VCaP (cell line): Measurements from ENCODE around the gene PLEKHG5.

Source experiments
- H3K27ac ChIP-seq: fragments of 450-650 bp; 2 replicates; pipeline ENCODE4 v1.5.1; 2017
- TF ChIP-seq, protein P1 (sequence below): fragments of 450-650 bp; conservative IDR thresholded peaks from 2 replicates; pipeline ENCODE4 v1.5.1; 2017; ENCODE audit warnings: mild to moderate bottlenecking, moderate library complexity

The PLEKHG5 gene

DNA sequence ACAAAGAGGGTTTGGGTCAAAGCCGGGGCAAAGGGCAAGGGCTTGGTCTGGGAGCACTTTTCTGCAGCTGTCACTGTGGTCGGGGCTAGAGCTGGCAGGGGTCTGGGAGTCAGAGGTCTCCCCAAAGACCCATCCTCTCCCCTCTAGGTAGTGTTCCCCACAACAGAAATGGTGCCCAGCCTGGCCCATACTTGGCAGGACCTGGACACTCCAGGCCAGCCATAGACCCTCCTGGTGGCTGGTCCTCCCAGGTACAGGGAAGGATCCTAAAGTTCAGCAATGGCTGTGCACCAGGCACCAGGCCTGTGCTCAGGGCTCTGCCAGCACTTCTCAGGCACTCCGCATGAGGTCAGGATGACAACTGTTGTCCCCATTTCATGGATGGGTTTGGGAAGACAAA, 55.9 kb downstream of the PLEKHG5 start:
- H3K27ac ChIP-seq, result no peak overlapping the region
- TF ChIP-seq, protein P1, sequence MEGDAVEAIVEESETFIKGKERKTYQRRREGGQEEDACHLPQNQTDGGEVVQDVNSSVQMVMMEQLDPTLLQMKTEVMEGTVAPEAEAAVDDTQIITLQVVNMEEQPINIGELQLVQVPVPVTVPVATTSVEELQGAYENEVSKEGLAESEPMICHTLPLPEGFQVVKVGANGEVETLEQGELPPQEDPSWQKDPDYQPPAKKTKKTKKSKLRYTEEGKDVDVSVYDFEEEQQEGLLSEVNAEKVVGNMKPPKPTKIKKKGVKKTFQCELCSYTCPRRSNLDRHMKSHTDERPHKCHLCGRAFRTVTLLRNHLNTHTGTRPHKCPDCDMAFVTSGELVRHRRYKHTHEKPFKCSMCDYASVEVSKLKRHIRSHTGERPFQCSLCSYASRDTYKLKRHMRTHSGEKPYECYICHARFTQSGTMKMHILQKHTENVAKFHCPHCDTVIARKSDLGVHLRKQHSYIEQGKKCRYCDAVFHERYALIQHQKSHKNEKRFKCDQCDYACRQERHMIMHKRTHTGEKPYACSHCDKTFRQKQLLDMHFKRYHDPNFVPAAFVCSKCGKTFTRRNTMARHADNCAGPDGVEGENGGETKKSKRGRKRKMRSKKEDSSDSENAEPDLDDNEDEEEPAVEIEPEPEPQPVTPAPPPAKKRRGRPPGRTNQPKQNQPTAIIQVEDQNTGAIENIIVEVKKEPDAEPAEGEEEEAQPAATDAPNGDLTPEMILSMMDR, result no peak

DNA sequence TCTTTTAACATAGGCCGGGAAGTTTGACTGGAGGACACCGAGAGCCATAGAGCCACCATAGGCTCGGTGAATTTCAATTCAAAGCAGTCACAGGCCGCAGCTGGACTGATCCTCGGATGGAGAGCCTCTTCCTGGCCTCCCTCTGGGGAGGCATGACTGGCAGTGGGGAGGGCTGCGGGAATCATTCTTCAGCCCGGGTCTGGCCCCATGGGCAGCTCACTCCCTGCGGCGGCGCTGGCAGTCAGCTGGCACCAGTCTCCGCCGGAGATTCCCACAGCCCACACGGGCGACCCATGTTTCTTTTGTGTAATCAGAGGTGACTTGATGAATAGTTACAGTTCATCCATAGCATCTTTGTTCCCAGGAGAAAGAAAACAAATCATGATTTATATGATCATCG, 56.3 kb downstream of the PLEKHG5 start:
- no peak overlapping the region for H3K27ac ChIP-seq
- TF ChIP-seq, protein P1, result no peak

DNA sequence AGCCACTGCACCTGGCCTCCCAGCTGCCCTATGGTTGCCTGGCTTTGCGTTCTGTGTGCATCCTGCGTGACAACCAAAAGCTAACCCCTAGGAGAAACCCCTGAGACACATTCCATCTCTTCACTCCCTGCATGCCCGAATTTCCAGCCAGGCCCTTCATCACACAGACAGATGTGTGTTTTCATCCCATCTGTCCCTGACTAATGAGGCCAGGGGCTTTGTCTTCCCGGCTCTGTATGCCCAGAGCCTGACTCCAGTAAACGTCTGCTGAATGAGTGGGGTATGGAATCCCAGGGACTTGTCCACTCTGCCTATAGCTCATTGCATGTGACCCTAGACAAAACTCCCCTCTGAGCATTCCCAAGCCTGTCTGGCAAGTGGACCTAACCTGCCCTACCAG, 57.3 kb downstream of the PLEKHG5 start:
- no peak overlapping the region for H3K27ac ChIP-seq
- TF ChIP-seq, protein P1, result no peak

DNA sequence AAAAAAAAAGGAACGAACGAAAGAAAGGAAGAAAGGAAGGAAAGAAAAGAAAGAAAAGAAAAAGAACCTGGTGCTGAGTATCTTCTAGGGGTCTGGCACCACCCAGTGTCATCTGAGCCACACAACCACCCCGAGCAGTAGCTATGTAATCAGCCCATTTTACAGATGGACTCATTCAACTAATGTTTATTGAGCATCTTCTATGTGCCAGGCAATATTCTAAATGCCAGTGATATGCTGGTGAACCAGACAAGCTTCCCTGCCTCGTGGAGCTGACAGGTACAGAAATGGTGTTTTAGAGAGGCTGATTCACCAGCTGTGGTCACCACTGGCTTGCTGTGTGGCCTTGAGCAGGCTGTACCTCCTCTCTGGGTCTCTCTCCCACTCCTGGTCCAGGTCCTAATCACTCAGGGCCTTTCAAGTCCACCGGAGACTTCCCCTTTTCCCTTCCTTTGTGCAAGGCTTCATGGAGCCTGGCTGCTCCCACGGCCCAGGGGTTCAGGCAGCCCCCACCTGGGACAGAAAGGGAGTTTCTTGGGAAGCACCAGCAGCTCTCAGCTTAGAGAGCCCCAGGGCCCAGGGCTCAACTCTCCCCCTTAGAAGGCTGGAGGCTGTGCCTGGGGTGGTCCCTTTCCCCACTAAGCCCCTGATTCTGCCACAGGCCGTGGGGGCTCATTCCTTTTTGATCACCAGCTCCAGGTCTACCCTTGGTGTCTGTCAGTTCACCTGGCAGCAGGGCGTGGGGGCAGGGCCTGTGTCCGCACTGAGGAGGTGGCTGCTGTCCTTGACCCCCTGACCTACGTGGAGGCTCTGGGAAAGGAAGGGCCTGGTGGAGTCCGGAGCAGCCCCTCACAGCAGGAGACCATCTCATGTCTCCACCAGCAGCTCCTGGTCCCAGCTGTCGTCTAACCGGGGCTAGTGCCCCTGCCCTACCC, 59.6 kb downstream of the PLEKHG5 start:
- H3K27ac ChIP-seq, result peak overlapping the region; percentile 62; the same call in 1 of the 2 replicates

DNA sequence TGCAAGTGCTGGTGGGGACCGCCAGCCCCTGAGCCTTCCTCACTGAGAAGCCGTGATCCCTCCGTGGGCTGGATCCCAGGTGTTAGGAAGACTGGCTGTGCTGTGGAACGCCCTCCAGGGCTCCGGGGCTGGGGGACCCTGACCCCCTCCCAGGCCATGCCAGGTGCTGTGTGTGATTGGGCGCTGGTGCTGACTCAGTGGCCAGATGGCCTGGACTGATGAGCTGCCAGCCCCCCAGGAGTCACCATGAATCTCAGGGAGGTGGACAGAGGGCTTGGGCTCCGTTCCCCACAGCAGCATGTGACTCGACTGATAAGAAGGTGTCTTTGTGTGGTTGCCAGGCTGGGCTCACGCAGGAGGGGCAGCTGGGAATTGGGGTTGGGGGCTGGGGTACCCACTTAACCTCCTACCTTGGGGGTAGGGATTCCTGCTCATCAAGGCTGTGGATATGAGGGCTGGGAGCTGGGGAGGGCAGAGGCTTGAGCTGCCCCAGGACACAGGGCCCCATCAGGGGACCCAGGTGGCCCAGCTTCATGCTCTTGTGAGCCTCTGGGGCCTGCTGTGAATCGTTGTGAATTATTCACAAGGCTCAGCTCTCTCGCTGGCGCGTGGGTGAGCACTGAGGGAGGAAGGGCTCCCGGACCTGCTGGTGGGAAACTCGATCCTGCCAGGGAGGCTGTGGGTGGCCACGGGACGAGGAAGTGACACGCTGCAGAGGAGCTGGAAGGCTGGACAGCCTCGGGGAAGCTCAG, 61.6 kb downstream of the PLEKHG5 start:
- H3K27ac ChIP-seq, result peak overlapping the region; percentile 62; the same call in 1 of the 2 replicates

DNA sequence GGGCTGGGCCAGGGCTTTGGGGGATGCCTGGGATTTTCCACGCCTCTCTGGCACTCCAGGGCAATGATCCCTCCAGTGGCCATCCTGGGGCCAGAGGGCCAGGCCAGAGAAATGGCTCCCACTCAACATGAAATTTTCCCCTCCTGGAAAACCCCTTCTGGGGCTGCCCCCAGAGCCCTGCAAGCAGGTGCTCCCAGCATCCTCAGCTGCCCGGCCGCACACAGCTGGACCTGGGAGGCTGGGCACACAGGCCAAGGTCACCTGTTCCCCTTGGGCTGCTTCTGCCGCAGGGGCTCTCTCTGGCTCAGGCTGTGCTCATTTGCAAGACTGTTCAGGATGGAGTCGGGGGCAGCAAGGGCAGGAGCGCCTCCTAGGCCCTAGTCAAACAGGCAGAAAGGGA, 63.0 kb downstream of the PLEKHG5 start:
- H3K27ac ChIP-seq, result peak overlapping the region; percentile 56

DNA sequence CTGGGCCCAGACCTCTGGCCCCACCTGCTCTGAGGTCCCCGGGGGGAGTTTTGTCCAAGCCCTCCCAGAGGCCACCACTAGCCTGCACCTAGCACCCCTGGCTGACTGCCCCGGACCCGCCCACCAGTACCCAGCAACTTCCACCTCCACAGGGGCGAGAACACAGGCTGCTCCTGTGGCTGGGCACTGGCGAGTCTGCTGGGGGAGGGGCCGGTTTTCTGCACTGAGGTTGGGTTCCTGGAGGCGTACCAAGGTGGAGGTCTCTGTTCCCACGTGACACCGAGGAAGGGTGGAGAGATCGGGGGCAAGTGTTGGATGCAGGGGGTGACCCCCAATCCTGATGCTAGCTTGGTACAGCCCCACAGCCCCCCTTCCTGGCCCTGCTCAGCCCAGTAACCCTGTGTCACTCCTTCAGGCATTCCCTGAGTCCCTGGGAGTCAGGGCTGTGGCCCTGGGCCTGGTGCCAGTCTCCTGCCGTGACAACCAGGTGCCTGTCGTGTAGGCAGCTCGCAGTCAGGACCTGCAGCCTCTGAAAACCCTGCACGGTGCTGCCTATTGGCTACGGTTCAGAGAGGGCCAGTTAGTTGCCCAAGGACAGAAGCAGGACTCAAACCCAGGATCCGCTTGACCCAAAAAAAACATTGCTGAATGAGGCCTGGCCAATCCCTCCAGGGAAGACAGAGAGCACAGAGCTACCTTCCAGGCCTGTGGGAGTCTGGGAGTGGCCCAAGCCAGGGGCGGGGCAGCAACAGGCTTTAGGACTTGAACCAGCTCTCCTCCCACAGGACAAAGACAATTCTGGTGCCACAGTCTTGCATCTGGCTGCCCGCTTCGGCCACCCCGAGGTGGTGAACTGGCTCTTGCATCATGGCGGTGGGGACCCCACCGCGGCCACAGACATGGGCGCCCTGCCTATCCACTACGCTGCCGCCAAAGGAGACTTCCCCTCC, 63.8 kb downstream of the PLEKHG5 start:
- peak overlapping the region; percentile 56 for H3K27ac ChIP-seq
- TF ChIP-seq, protein P1, result no peak

DNA sequence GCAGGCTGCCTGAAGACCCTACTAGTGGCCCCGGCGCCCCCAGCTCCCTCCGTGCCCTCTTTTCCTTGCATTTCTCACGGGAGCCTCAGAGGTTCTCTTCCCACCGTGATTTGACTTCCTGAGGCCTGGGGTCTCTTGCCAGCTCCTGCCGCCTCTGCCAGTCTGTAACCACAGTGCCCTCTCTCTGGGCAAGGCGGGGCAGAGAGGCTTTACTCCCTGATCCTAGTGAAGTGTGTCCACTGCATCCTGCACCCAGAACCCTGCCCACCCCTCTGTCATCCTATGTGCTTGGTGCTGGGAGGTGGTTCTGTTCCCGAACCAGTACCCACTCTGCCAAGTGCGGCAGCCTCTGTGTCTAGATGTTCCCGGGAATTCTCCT, 64.5 kb downstream of the PLEKHG5 start:
- TF ChIP-seq, protein P1, result no peak
- peak overlapping the region; percentile 56 for H3K27ac ChIP-seq
